ENCODE measurements around the gene KCNH1.

GRCh38 chr1:210949039-210949438, 184.9 kb downstream of the KCNH1 start:
- TF ChIP-seq CTCF (IDR thresholded peaks at IDR 0.05): no peak
- no peak for TF ChIP-seq POLR2A (IDR thresholded peaks at IDR 0.05)

Measured in testis (tissue), 2 donors.